ENCODE data around the gene BBS9.

GRCh38 chr7:33645104-33645503 is 515.7 kb downstream of the BBS9 start:
- TF ChIP-seq, protein P1, sequence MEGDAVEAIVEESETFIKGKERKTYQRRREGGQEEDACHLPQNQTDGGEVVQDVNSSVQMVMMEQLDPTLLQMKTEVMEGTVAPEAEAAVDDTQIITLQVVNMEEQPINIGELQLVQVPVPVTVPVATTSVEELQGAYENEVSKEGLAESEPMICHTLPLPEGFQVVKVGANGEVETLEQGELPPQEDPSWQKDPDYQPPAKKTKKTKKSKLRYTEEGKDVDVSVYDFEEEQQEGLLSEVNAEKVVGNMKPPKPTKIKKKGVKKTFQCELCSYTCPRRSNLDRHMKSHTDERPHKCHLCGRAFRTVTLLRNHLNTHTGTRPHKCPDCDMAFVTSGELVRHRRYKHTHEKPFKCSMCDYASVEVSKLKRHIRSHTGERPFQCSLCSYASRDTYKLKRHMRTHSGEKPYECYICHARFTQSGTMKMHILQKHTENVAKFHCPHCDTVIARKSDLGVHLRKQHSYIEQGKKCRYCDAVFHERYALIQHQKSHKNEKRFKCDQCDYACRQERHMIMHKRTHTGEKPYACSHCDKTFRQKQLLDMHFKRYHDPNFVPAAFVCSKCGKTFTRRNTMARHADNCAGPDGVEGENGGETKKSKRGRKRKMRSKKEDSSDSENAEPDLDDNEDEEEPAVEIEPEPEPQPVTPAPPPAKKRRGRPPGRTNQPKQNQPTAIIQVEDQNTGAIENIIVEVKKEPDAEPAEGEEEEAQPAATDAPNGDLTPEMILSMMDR (IDR thresholded peaks at IDR 0.05; ENCODE audit: extremely low read depth in 1 of 2, insufficient read depth in 1 of 2, low read depth in 1 of 2, low read length in 2 of 2): no peak
- TF ChIP-seq POLR2A (IDR thresholded peaks at IDR 0.05; ENCODE audit: low read depth, low read length) (no peak), JUN (IDR thresholded peaks at IDR 0.05; ENCODE audit: borderline replicate concordance, insufficient read depth, insufficient read length, low read depth) (no peak), POLR2AphosphoS5 (IDR thresholded peaks at IDR 0.05; ENCODE audit: insufficient read depth, low read depth, low read length) (no peak), EZH2 (IDR thresholded peaks at IDR 0.05; ENCODE audit: borderline replicate concordance, low read depth, low read length, severe bottlenecking) (no peak), FOS (IDR thresholded peaks at IDR 0.05; ENCODE audit: borderline replicate concordance, insufficient read depth, low read length) (no peak), GATA2 (IDR thresholded peaks at IDR 0.05; ENCODE audit: insufficient read depth, insufficient read length, low read depth, low read length) (no peak), MAX (IDR thresholded peaks at IDR 0.05; ENCODE audit: insufficient read depth, insufficient read length) (no peak)

All from endothelial cell of umbilical vein (primary cell).